Measurements from ENCODE around the gene DZIP1L. TPM values are rescaled to one million over a fixed set of nuclear protein-coding genes. Genes with fewer than 3 reads are reported as not detected.
"Not testable (repeated sequence)": the region's sequence is repeated elsewhere in the genome, so short reads cannot be mapped to it uniquely, and the experiment has no call there.

Gene DZIP1L
- total and polyA plus RNA-seq, 9 donors, result 4.9 to 29.0 (median 18.9) TPM

DNA sequence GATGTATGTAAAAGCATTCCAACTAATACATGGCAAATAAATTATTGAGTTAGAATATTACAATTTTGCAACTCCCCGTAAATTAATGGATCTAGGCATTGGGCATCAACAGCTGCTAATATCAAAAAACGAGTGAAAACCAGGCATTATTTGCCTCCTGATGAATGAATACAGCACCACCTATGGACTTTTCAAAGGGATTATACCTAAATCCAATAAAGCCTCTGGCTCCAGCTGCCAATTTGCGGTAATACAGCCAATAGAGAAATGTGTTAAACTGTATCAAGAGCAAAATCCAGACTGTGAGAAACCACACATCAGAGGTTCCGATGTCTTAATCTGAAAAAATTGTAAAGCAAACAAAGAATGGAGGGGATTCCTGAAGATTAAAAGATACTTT lies 33.1 kb upstream of the DZIP1L start:
- TF ChIP-seq, protein P1, sequence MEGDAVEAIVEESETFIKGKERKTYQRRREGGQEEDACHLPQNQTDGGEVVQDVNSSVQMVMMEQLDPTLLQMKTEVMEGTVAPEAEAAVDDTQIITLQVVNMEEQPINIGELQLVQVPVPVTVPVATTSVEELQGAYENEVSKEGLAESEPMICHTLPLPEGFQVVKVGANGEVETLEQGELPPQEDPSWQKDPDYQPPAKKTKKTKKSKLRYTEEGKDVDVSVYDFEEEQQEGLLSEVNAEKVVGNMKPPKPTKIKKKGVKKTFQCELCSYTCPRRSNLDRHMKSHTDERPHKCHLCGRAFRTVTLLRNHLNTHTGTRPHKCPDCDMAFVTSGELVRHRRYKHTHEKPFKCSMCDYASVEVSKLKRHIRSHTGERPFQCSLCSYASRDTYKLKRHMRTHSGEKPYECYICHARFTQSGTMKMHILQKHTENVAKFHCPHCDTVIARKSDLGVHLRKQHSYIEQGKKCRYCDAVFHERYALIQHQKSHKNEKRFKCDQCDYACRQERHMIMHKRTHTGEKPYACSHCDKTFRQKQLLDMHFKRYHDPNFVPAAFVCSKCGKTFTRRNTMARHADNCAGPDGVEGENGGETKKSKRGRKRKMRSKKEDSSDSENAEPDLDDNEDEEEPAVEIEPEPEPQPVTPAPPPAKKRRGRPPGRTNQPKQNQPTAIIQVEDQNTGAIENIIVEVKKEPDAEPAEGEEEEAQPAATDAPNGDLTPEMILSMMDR (IDR thresholded peaks at IDR 0.05), result no peak
- TF ChIP-seq POLR2A (IDR thresholded peaks at IDR 0.05) (no peak), EP300 (IDR thresholded peaks at IDR 0.05) (no peak)
- Histone ChIP-seq H3K9me3 (no peaks in the 10 kb centered on the region), H3K27me3 (no peaks in the 10 kb centered on the region), H3K27ac (no peak overlapping the region), H3K4me1 (ENCODE audit: insufficient read depth) (no peaks in the 10 kb centered on the region), H3K4me3 (no peak overlapping the region), H3K36me3 (no peaks in the 10 kb centered on the region)
- 68 to 71% (median 71%) methylated on average over 4 of the region's 4 CpGs for WGBS, 3 donors
- no peak for DNase-seq
- intact Hi-C loops (cut with DNase I), result no loop called here

DNA sequence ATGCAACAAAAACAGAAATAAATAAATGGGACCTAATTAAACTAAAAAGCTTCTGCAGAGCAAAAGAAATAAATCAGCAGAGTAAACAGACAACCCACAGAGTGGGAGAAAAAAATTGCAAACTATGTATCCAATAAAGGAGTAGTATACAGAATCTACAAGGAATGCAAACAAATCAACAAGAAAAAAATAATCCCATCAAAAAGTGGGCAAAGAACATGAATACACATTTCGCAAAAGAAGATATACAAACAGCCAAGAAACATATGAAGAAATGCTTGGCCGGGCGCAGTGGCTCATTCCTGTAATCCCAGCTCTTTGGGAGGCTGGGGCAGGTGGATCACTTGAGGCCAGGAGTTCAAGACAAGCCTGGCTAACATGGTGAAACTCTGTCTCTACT lies 26.8 kb upstream of the DZIP1L start:
- H3K27ac ChIP-seq; intact Hi-C loops (cut with DNase I); DNase-seq; H3K27me3 ChIP-seq; H3K36me3 ChIP-seq; H3K4me1 ChIP-seq (ENCODE audit: insufficient read depth); H3K9me3 ChIP-seq; H3K4me3 ChIP-seq: not testable (repeated sequence)
- 91 to 97% (median 95%) methylated on average over 3 of the region's 3 CpGs for WGBS, 3 donors

DNA sequence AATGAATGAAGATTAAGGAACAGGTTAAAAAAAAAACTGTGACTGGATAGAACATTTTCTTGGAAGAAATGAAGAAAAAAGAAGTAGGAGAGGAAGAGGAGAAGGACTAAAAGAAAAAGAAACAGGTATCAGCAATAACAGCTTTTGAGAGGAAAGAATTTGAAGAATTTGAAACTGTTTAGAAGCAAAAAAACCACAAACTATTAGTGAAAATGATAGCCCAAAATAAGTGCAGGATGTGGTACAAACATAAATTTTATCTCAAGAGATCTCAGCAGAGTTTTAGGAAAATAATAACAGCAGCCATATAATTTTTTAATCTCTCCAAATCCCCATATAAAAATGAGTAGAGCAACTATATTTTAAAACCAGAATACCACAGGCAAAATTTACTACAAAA lies 25.5 kb upstream of the DZIP1L start:
- TF ChIP-seq POLR2A (IDR thresholded peaks at IDR 0.05) (no peak), EP300 (IDR thresholded peaks at IDR 0.05) (no peak)
- TF ChIP-seq, protein P1 (IDR thresholded peaks at IDR 0.05), result no peak
- no peaks in the 10 kb centered on the region for H3K9me3 ChIP-seq
- no peaks in the 10 kb centered on the region for H3K4me1 ChIP-seq (ENCODE audit: insufficient read depth)
- no peak for DNase-seq
- H3K4me3 ChIP-seq, result no peak overlapping the region
- no peaks in the 10 kb centered on the region for H3K36me3 ChIP-seq
- H3K27ac ChIP-seq, result no peak overlapping the region
- intact Hi-C loops (cut with DNase I), result no loop called here
- no peaks in the 10 kb centered on the region for H3K27me3 ChIP-seq

DNA sequence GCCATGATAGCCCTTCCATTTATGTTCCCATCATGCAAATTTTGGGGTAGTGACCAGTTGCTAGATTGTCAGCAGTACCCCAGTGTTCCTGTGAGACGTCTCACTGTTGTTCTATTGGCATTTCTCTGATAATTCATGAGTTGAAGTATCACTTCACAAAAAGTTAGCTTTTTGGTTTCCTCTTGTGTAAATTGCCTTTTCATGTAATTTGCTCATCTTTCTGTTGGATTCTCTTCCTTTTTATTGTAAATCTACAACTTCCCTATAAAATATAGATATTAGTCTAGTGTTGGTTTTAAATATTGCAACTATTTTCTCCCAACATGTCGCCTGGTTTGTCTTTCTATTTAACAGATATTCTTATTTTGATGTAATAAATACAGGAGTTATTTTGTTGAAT lies 24.3 kb upstream of the DZIP1L start:
- no peak for DNase-seq
- WGBS, 3 donors, result 41 to 87% (median 43%) methylated on average over 2 of the region's 2 CpGs
- intact Hi-C loops (cut with DNase I), result no loop called here
- Histone ChIP-seq H3K9me3 (no peaks in the 10 kb centered on the region), H3K36me3 (no peaks in the 10 kb centered on the region), H3K4me1 (ENCODE audit: insufficient read depth) (no peaks in the 10 kb centered on the region), H3K27me3 (no peaks in the 10 kb centered on the region), H3K4me3 (no peak overlapping the region), H3K27ac (no peak overlapping the region)
- TF ChIP-seq EP300 (IDR thresholded peaks at IDR 0.05), result no peak
- no peak for TF ChIP-seq POLR2A (IDR thresholded peaks at IDR 0.05)
- TF ChIP-seq, protein P1 (IDR thresholded peaks at IDR 0.05), result no peak

DNA sequence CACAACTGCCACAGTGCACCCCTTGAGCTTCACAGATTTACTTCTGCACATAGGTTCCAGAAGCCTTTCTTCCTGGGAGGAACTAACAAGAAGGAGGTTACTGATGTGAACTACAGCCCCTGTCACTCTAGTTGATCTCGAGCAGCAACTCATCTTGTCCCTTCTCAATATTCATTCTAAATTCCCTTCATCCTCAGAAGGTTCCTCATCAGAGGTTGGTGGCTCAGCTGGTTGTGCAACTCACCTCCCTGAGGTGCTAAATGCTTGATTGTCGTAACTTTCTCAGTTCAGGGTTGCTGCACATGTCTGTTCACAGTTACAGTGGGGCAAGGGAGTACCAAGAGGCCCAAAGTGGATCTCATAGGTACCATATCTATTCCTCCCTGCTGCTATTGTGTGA lies 22.5 kb upstream of the DZIP1L start:
- WGBS, 3 donors, result 74 to 79% (median 77%) methylated on average over 2 of the region's 2 CpGs
- no peak for TF ChIP-seq POLR2A (IDR thresholded peaks at IDR 0.05)
- TF ChIP-seq EP300 (IDR thresholded peaks at IDR 0.05), result no peak
- TF ChIP-seq, protein P1 (IDR thresholded peaks at IDR 0.05), result no peak

More for the DNA sequence above, 22.5 kb upstream of the DZIP1L start:
- intact Hi-C loops (cut with DNase I), result no loop called here
- Histone ChIP-seq H3K36me3 (no peaks in the 10 kb centered on the region), H3K27ac (no peak overlapping the region), H3K9me3 (no peaks in the 10 kb centered on the region), H3K4me3 (no peak overlapping the region), H3K4me1 (ENCODE audit: insufficient read depth) (no peaks in the 10 kb centered on the region), H3K27me3 (no peaks in the 10 kb centered on the region)
- no peak for DNase-seq
